Spleen (tissue), 7 donors: Measurements from ENCODE around the gene CNPY1.

Experiments
- POLR2A ChIP-seq, 3 donors: fragments of 450-650 bp; IDR thresholded peaks; one replicate each; pipeline ENCODE4 v1.5.1; 2017; ENCODE audit warnings: antibody characterized with exemption in 3 of 3, mild to moderate bottlenecking in 1 of 3
- POLR2AphosphoS5 ChIP-seq, 3 donors: sonication (generic); formaldehyde crosslinking; IDR thresholded peaks; one replicate each; pipeline ENCODE4 v1.5.1; 2017; ENCODE audit warnings: antibody characterized with exemption in 3 of 3
- TF ChIP-seq, protein P1 (sequence below), 11 experiments: fragments of 200-600 bp in 7 of 11; fragments of 450-650 bp in 4 of 11; sonication (generic) in 4 of 11; IDR thresholded peaks in 8 of 11; conservative IDR thresholded peaks in 3 of 11; 1 replicate in 7 of 11; 2 replicates in 4 of 11; pipeline versions ENCODE4 v1.4.0 to v1.8.0; 2016 to 2021; ENCODE audit warnings: antibody characterized with exemption in 11 of 11, inconsistent platforms in 4 of 11, mild to moderate bottlenecking in 1 of 11
- donor health status: DM: no; HTN: no; CAD: no; lungs with moderate emphysema.
- donor health status: DM: no; HTN: no; CAD: no.
- donor health status: DM: no; HTN: no; CAD: no.

DNA sequence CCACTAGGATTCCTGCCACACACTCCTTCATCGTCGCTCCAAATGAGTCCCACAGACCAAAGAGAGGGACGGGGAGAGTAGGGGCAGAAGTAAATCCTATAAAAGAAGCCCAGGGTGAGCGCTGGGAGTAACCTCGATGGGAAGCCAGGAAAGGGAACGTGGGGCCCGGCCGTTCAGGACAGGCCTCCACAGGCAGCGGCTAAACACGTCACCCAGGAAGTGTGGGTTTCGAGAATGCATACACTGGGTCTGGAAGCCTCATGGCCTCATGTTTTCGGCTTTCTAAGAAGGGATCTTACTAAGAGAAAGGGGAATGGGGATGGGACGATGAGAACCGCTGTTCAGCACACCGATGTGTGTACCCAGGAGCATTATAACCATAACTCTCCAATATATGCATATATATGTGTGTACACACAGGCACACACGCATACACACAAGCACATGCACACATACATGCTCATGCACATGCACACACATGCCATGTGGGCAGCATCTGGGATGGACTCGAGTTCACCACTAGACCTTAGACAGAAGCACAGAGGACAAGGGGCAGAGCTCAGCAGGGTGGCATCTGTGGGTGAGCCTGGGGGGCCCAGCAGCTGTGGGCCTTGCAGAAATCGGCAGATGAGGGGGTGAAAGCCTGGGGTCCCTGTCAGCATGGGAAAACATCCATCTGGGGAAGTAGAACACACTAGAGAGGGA is 14.8 kb upstream of the CNPY1 start:
- TF ChIP-seq POLR2A (IDR thresholded peaks at IDR 0.05) (no peak), POLR2AphosphoS5 (IDR thresholded peaks at IDR 0.05) (no peak)
- TF ChIP-seq, protein P1, sequence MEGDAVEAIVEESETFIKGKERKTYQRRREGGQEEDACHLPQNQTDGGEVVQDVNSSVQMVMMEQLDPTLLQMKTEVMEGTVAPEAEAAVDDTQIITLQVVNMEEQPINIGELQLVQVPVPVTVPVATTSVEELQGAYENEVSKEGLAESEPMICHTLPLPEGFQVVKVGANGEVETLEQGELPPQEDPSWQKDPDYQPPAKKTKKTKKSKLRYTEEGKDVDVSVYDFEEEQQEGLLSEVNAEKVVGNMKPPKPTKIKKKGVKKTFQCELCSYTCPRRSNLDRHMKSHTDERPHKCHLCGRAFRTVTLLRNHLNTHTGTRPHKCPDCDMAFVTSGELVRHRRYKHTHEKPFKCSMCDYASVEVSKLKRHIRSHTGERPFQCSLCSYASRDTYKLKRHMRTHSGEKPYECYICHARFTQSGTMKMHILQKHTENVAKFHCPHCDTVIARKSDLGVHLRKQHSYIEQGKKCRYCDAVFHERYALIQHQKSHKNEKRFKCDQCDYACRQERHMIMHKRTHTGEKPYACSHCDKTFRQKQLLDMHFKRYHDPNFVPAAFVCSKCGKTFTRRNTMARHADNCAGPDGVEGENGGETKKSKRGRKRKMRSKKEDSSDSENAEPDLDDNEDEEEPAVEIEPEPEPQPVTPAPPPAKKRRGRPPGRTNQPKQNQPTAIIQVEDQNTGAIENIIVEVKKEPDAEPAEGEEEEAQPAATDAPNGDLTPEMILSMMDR (IDR thresholded peaks at IDR 0.05 in 8 of 11, conservative IDR thresholded peaks at IDR 0.05 in 3 of 11) = no peak
